ENCODE data around the gene L3MBTL4.
"Not testable (repeated sequence)": the region's sequence is repeated elsewhere in the genome, so short reads cannot be mapped to it uniquely, and the experiment has no call there.

L3MBTL4 gene

DNA sequence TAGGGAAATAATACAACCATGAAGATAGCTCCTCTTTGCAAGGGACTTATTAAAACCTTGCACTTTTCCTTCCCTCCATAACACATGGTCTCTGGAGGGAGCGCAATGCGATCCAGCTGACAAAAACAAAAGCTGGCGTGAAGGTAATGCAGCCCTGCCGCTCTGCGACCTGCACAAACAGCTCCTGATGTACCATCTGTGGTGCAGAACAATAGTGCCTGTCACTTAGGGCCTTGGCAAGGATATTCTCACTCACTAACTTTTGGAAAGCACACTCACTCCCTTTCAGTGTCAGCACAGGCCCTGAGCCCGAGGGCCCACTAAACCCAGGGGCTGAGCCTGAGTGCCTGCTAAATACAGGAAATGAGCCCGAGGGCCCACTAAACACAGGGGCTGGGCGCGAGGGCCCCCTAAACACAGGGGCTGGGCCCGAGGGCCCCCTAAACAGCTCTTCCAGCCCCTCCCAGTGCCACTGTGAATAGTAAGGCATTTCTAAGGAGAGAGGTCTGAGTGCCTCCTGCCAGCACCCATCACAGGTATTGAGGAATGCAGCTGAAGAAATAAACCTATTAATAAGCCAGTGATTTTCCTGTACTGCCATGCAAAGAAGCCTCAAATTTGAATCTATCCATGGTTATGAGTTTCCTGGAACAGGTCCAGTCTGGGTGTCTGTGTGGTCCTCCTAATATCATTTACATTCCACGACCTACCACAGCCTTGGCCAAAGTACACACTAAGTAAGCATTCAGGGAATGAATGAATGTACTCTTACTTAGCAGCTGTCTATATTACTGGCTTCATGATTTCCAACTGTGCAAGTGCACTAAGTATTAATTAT, 9.3 kb downstream of the L3MBTL4 start:
- Histone ChIP-seq H3K4me1 (ENCODE audit: control insufficient read depth, insufficient read depth, low read length) (no peaks in the 10 kb centered on the region), H3K4me3 (ENCODE audit: low read depth, low read length) (no peak overlapping the region), H3K36me3 (ENCODE audit: control insufficient read depth, insufficient read depth, low read length) (no peaks in the 10 kb centered on the region), H3K9me3 (ENCODE audit: control insufficient read depth, insufficient read depth, low read length) (no peaks in the 10 kb centered on the region), H3K9ac (ENCODE audit: low read depth, low read length) (no peak overlapping the region), H3K27me3 (ENCODE audit: control insufficient read depth, insufficient read depth, low read length) (no peaks in the 10 kb centered on the region)

GRCh38 chr18:6404834-6405233, 9.9 kb downstream of the L3MBTL4 start:
- H3K36me3 ChIP-seq (ENCODE audit: control insufficient read depth, insufficient read depth, low read length): no peaks in the 10 kb centered on the region
- H3K9ac ChIP-seq (ENCODE audit: low read depth, low read length): no peak overlapping the region
- H3K4me3 ChIP-seq (ENCODE audit: low read depth, low read length): no peak overlapping the region
- no peaks in the 10 kb centered on the region for H3K9me3 ChIP-seq (ENCODE audit: control insufficient read depth, insufficient read depth, low read length)
- no peaks in the 10 kb centered on the region for H3K4me1 ChIP-seq (ENCODE audit: control insufficient read depth, insufficient read depth, low read length)
- no peaks in the 10 kb centered on the region for H3K27me3 ChIP-seq (ENCODE audit: control insufficient read depth, insufficient read depth, low read length)

DNA sequence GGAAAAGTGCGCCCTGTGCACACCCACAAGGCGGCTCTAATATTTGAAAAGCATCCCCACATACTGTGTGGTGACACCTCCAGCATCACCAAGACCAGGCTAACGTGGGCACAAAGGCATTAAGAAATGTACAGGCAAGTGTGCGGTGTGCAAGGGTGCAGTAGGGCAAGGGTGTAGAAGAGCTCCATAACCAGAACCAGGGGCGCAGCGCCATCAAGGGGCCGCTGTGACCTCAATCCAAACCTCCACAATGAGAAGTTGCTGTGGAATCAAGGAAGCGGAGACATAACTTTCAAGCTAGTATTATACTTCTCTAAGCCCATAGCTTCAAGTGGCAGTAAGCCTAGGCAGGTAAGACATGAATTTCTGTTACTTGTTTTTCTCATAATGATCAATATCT, 13.0 kb downstream of the L3MBTL4 start:
- Histone ChIP-seq H3K4me3 (ENCODE audit: low read depth, low read length) (no peak overlapping the region), H3K27me3 (ENCODE audit: control insufficient read depth, insufficient read depth, low read length) (no peaks in the 10 kb centered on the region), H3K9ac (ENCODE audit: low read depth, low read length) (no peak overlapping the region), H3K36me3 (ENCODE audit: control insufficient read depth, insufficient read depth, low read length) (no peaks in the 10 kb centered on the region), H3K9me3 (ENCODE audit: control insufficient read depth, insufficient read depth, low read length) (no peaks in the 10 kb centered on the region), H3K4me1 (ENCODE audit: control insufficient read depth, insufficient read depth, low read length) (no peaks in the 10 kb centered on the region)

- Histone ChIP-seq H3K4me1 (ENCODE audit: control insufficient read depth, insufficient read depth, low read length) (no peaks in the 10 kb centered on the region), H3K9ac (ENCODE audit: low read depth, low read length) (no peak overlapping the region), H3K36me3 (ENCODE audit: control insufficient read depth, insufficient read depth, low read length) (no peaks in the 10 kb centered on the region), H3K27me3 (ENCODE audit: control insufficient read depth, insufficient read depth, low read length) (no peaks in the 10 kb centered on the region), H3K4me3 (ENCODE audit: low read depth, low read length) (no peak overlapping the region), H3K9me3 (ENCODE audit: control insufficient read depth, insufficient read depth, low read length) (no peaks in the 10 kb centered on the region)
These were observed 14.9 kb downstream of the L3MBTL4 start for GRCh38 chr18:6399776-6400175.

- H3K9ac ChIP-seq (ENCODE audit: low read depth, low read length): no peak overlapping the region
- H3K36me3 ChIP-seq (ENCODE audit: control insufficient read depth, insufficient read depth, low read length): no peaks in the 10 kb centered on the region
- H3K27me3 ChIP-seq (ENCODE audit: control insufficient read depth, insufficient read depth, low read length): no peaks in the 10 kb centered on the region
- no peak overlapping the region for H3K4me3 ChIP-seq (ENCODE audit: low read depth, low read length)
- H3K9me3 ChIP-seq (ENCODE audit: control insufficient read depth, insufficient read depth, low read length): no peaks in the 10 kb centered on the region
- no peaks in the 10 kb centered on the region for H3K4me1 ChIP-seq (ENCODE audit: control insufficient read depth, insufficient read depth, low read length)
These were observed 16.7 kb downstream of the L3MBTL4 start for GRCh38 chr18:6397931-6398566.

DNA sequence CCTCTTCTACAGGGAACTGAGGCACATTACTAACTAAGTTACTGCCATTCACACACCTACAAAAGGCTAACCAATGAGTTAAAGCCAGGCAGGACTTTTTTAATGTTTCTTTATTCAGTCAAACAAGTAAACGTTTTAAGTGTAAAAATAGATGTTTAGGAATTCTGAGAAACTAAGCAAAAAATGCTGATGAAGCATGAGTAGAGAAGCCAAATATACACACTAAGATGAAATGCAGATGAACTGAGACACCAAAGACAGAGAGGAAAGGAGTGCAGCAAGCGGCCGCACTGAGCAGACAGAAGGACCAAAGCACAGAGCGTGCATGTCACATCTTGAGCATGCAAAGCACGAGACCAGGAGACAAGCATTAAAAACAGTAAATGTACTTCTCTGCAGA, 17.9 kb downstream of the L3MBTL4 start:
- Histone ChIP-seq H3K36me3 (ENCODE audit: control insufficient read depth, insufficient read depth, low read length) (no peaks in the 10 kb centered on the region), H3K4me1 (ENCODE audit: control insufficient read depth, insufficient read depth, low read length) (no peaks in the 10 kb centered on the region), H3K9me3 (ENCODE audit: control insufficient read depth, insufficient read depth, low read length) (no peaks in the 10 kb centered on the region), H3K27me3 (ENCODE audit: control insufficient read depth, insufficient read depth, low read length) (no peaks in the 10 kb centered on the region), H3K4me3 (ENCODE audit: low read depth, low read length) (no peak overlapping the region), H3K9ac (ENCODE audit: low read depth, low read length) (no peak overlapping the region)

GRCh38 chr18:6396276-6396675, 18.4 kb downstream of the L3MBTL4 start:
- H3K9ac ChIP-seq (ENCODE audit: low read depth, low read length): no peak overlapping the region
- H3K9me3 ChIP-seq (ENCODE audit: control insufficient read depth, insufficient read depth, low read length): no peaks in the 10 kb centered on the region
- no peaks in the 10 kb centered on the region for H3K27me3 ChIP-seq (ENCODE audit: control insufficient read depth, insufficient read depth, low read length)
- no peaks in the 10 kb centered on the region for H3K36me3 ChIP-seq (ENCODE audit: control insufficient read depth, insufficient read depth, low read length)
- no peak overlapping the region for H3K4me3 ChIP-seq (ENCODE audit: low read depth, low read length)
- no peaks in the 10 kb centered on the region for H3K4me1 ChIP-seq (ENCODE audit: control insufficient read depth, insufficient read depth, low read length)

- no peaks in the 10 kb centered on the region for H3K36me3 ChIP-seq (ENCODE audit: control insufficient read depth, insufficient read depth, low read length)
- H3K9me3 ChIP-seq (ENCODE audit: control insufficient read depth, insufficient read depth, low read length): no peaks in the 10 kb centered on the region
- H3K4me3 ChIP-seq (ENCODE audit: low read depth, low read length): no peak overlapping the region
- no peaks in the 10 kb centered on the region for H3K4me1 ChIP-seq (ENCODE audit: control insufficient read depth, insufficient read depth, low read length)
- H3K27me3 ChIP-seq (ENCODE audit: control insufficient read depth, insufficient read depth, low read length): no peaks in the 10 kb centered on the region
- H3K9ac ChIP-seq (ENCODE audit: low read depth, low read length): no peak overlapping the region
These were observed 25.7 kb downstream of the L3MBTL4 start for GRCh38 chr18:6389005-6389404.

DNA sequence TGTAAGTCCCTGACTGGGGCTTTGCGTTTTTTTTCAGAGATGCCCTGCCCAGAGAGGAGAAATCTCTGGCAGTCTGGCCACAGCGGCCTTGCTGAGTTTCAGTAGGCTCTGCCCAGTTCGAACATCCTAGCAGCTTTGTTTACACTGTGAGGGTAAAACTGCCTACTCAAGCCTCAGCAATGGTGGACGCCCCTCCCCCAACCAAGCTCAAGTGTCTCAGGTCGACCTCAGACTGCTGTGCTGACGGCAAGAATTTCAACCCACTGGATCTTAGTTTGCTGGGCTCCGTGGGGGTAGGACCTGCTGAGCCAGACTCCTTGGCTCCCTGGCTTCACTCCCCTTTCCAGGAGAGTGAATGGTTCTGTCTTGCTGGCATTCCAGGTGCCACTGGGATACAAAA, 31.7 kb downstream of the L3MBTL4 start:
- Histone ChIP-seq H3K27me3 (ENCODE audit: control insufficient read depth, insufficient read depth, low read length) (no peaks in the 10 kb centered on the region), H3K9ac (ENCODE audit: low read depth, low read length) (no peak overlapping the region), H3K4me3 (ENCODE audit: low read depth, low read length) (no peak overlapping the region), H3K36me3 (ENCODE audit: control insufficient read depth, insufficient read depth, low read length) (no peaks in the 10 kb centered on the region), H3K9me3 (ENCODE audit: control insufficient read depth, insufficient read depth, low read length) (no peaks in the 10 kb centered on the region), H3K4me1 (ENCODE audit: control insufficient read depth, insufficient read depth, low read length) (no peaks in the 10 kb centered on the region)

DNA sequence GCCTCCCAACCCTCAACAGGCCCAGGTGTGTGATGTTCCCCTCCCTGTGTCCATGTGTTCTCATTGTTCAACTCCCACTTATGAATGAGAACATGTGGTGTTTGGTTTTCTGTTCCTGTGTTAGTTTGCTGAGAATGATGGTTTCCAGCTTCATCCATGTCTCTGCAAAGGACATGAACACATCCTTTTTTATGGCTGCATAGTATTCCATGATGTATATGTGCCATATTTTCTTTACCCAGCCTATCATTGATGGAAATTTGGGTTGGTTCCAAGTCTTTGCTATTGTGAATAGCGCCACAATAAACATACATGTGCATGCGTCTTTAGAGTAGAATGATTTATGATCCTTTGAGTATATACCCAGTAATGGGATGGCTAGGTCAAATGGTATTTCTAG, 37.2 kb downstream of the L3MBTL4 start:
- H3K27me3 ChIP-seq (ENCODE audit: control insufficient read depth, insufficient read depth, low read length); H3K36me3 ChIP-seq (ENCODE audit: control insufficient read depth, insufficient read depth, low read length); H3K9me3 ChIP-seq (ENCODE audit: control insufficient read depth, insufficient read depth, low read length): not testable (repeated sequence)

DNA sequence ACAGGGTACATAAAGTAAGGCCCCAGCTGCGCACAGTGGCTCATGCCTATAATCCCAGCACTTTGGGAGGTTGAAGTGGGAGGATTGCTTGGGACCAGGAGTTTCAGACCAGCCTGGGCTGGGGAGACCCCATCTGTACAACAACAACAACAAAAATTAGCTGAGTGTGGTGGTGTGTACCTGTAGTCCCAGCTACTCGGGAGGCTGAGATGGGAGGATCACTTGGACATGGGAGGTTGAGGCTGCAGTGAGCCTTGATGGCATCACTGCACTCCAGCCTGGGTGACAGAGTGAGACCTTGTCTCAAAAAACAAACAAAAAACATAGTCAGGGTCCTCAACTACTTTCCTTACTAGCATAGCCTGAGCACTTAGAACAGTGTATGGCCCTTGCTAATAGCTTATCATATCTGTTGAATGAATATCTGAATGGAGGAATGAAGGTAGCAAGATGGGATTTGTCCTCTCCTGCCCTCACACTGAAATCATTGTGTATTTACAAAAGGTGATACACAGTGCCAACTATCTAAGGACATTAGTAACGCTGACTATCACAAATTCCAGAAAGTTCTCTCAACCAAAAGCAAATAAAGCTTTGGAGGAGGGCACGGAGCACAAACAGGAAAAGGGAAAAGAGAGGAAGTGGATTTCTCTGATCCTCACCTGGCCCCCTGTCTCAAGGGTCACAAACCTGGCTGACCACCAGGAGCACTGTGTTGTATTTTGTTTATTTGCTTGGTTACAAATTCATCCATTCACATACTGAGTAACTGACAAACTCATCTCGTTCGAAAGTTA, 38.1 kb downstream of the L3MBTL4 start:
- Histone ChIP-seq H3K9me3 (ENCODE audit: control insufficient read depth, insufficient read depth, low read length) (no peaks in the 10 kb centered on the region), H3K4me1 (ENCODE audit: control insufficient read depth, insufficient read depth, low read length) (no peaks in the 10 kb centered on the region), H3K9ac (ENCODE audit: low read depth, low read length) (no peak overlapping the region), H3K27me3 (ENCODE audit: control insufficient read depth, insufficient read depth, low read length) (no peaks in the 10 kb centered on the region), H3K36me3 (ENCODE audit: control insufficient read depth, insufficient read depth, low read length) (no peaks in the 10 kb centered on the region), H3K4me3 (ENCODE audit: low read depth, low read length) (no peak overlapping the region)

More for the DNA sequence above, 37.2 kb downstream of the L3MBTL4 start:
- H3K4me1 ChIP-seq (ENCODE audit: control insufficient read depth, insufficient read depth, low read length); H3K4me3 ChIP-seq (ENCODE audit: low read depth, low read length); H3K9ac ChIP-seq (ENCODE audit: low read depth, low read length): not testable (repeated sequence)
